ENCODE measurements around the gene RNF19B. TPM values are rescaled to one million over a fixed set of nuclear protein-coding genes. Genes with fewer than 3 reads are reported as not detected.

The RNF19B gene
- total RNA-seq, 1 donor from 2014 or later = 14.2 TPM

DNA sequence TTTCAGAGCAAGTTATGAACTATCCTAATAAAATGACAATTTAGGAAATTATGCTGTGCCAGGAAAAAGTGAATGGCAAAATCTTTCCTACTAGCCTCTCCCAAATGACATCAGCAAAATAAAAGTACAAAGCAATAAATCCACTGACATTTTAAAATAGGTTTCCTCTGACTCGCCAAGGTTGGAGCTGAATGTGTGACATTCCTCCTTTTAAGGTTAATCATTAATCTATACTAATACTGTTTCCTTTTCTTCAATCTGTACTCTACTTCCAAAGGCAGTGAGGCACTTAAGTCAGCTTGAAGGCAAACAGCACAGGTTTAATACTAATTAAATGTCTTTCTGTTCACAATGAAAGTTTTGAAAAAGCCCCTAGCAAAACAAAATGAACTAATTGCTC lies 15.7 kb downstream of the RNF19B start:
- no peaks in the 10 kb centered on the region for H4K20me1 ChIP-seq (ENCODE audit: low read depth)
- H3K36me3 ChIP-seq = no peaks in the 10 kb centered on the region
- H3K4me1 Mint-ChIP-seq = no peaks in the 10 kb centered on the region
- no peaks in the 10 kb centered on the region for H3K9me3 Mint-ChIP-seq
- H3K36me3 Mint-ChIP-seq = peaks cover 14% of the 10 kb centered on the region
- DNase-seq (ENCODE audit: low spot score) = no peak
- H3K4me3 ChIP-seq = no peak overlapping the region
- H3K27me3 Mint-ChIP-seq (ENCODE audit: insufficient read depth, low read depth) = peaks cover 2% of the 10 kb centered on the region
- no peak overlapping the region for H3K4me3 Mint-ChIP-seq
- H3K27ac ChIP-seq = no peak overlapping the region
- H3K9me3 ChIP-seq (ENCODE audit: low read depth) = no peaks in the 10 kb centered on the region
- no peak overlapping the region for H3K9ac ChIP-seq
- no peak overlapping the region for H3K27ac Mint-ChIP-seq
- H3F3A ChIP-seq (ENCODE audit: low read depth) = no peaks in the 10 kb centered on the region
- H3K4me2 ChIP-seq = no peak overlapping the region
- TF ChIP-seq, protein P1, sequence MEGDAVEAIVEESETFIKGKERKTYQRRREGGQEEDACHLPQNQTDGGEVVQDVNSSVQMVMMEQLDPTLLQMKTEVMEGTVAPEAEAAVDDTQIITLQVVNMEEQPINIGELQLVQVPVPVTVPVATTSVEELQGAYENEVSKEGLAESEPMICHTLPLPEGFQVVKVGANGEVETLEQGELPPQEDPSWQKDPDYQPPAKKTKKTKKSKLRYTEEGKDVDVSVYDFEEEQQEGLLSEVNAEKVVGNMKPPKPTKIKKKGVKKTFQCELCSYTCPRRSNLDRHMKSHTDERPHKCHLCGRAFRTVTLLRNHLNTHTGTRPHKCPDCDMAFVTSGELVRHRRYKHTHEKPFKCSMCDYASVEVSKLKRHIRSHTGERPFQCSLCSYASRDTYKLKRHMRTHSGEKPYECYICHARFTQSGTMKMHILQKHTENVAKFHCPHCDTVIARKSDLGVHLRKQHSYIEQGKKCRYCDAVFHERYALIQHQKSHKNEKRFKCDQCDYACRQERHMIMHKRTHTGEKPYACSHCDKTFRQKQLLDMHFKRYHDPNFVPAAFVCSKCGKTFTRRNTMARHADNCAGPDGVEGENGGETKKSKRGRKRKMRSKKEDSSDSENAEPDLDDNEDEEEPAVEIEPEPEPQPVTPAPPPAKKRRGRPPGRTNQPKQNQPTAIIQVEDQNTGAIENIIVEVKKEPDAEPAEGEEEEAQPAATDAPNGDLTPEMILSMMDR (IDR thresholded peaks at IDR 0.05) = no peak
- TF ChIP-seq EZH2 (IDR thresholded peaks at IDR 0.05) (no peak), EZH2phosphoT487 (IDR thresholded peaks at IDR 0.05) (no peak)
- H3K27me3 ChIP-seq = no peaks in the 10 kb centered on the region
- peaks cover 8% of the 10 kb centered on the region for H3K79me2 ChIP-seq (ENCODE audit: low read depth)
- H2AFZ ChIP-seq (replicated peaks) = no peak overlapping the region
- no peaks in the 10 kb centered on the region for H3K4me1 ChIP-seq

DNA sequence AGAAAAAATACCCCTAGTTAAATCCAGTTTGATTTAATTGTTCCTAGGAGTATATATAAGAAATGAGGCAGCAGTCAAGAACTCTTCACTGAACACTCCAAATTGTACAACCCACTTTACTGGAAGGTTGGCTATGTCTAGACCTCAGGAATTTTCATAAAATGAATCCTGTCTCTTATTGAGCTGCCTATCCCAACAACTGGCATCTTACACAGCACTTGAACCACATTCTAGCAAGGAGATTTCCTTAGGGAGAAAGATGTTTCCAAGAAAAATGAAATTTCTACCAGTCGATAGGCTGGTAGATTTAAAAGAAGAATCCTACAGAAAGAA lies 16.3 kb downstream of the RNF19B start:
- Histone ChIP-seq H3F3A (ENCODE audit: low read depth) (no peaks in the 10 kb centered on the region), H3K9ac (no peak overlapping the region), H3K36me3 (no peaks in the 10 kb centered on the region), H3K4me3 (no peak overlapping the region), H3K79me2 (ENCODE audit: low read depth) (peaks cover 6% of the 10 kb centered on the region), H3K4me2 (no peak overlapping the region), H3K4me1 (no peaks in the 10 kb centered on the region), H2AFZ (replicated peaks) (no peak overlapping the region), H3K27ac (no peak overlapping the region), H3K9me3 (ENCODE audit: low read depth) (no peaks in the 10 kb centered on the region), H3K27me3 (no peaks in the 10 kb centered on the region), H4K20me1 (ENCODE audit: low read depth) (no peaks in the 10 kb centered on the region)
- no peaks in the 10 kb centered on the region for H3K9me3 Mint-ChIP-seq
- no peak overlapping the region for H3K27ac Mint-ChIP-seq
- TF ChIP-seq EZH2phosphoT487 (IDR thresholded peaks at IDR 0.05) (no peak), EZH2 (IDR thresholded peaks at IDR 0.05) (no peak)
- TF ChIP-seq, protein P1 (IDR thresholded peaks at IDR 0.05) = no peak
- H3K36me3 Mint-ChIP-seq = peaks cover 15% of the 10 kb centered on the region
- no peak overlapping the region for H3K4me3 Mint-ChIP-seq
- peaks cover 2% of the 10 kb centered on the region for H3K27me3 Mint-ChIP-seq (ENCODE audit: insufficient read depth, low read depth)
- H3K4me1 Mint-ChIP-seq = no peaks in the 10 kb centered on the region
- no peak for DNase-seq (ENCODE audit: low spot score)

GRCh38 chr1:32947669-32948389 lies 16.8 kb downstream of the RNF19B start:
- no peak overlapping the region for H3K27ac Mint-ChIP-seq
- TF ChIP-seq EZH2 (IDR thresholded peaks at IDR 0.05) (no peak), EZH2phosphoT487 (IDR thresholded peaks at IDR 0.05) (no peak)
- TF ChIP-seq, protein P1 (IDR thresholded peaks at IDR 0.05) = no peak
- no peaks in the 10 kb centered on the region for H3K9me3 Mint-ChIP-seq

More at GRCh38 chr1:32947669-32948389, 16.8 kb downstream of the RNF19B start:
- Histone ChIP-seq H3K9ac (no peak overlapping the region), H2AFZ (replicated peaks) (no peak overlapping the region), H3K4me3 (no peak overlapping the region), H4K20me1 (ENCODE audit: low read depth) (no peaks in the 10 kb centered on the region), H3K4me2 (no peak overlapping the region), H3K36me3 (no peaks in the 10 kb centered on the region), H3K9me3 (ENCODE audit: low read depth) (no peaks in the 10 kb centered on the region), H3K27me3 (no peaks in the 10 kb centered on the region), H3K79me2 (ENCODE audit: low read depth) (peaks cover under 1% of the 10 kb centered on the region), H3K27ac (no peak overlapping the region), H3F3A (ENCODE audit: low read depth) (no peaks in the 10 kb centered on the region), H3K4me1 (no peaks in the 10 kb centered on the region)
- peaks cover 12% of the 10 kb centered on the region for H3K36me3 Mint-ChIP-seq
- H3K27me3 Mint-ChIP-seq (ENCODE audit: insufficient read depth, low read depth) = no peaks in the 10 kb centered on the region
- no peak overlapping the region for H3K4me3 Mint-ChIP-seq
- no peaks in the 10 kb centered on the region for H3K4me1 Mint-ChIP-seq
- DNase-seq (ENCODE audit: low spot score) = no peak
